H1 (cell line): ENCODE measurements around the gene IL17REL. TPM values are rescaled to one million over a fixed set of nuclear protein-coding genes. Genes with fewer than 3 reads are reported as not detected.

ENCODE experiments used
- FOSL1 ChIP-seq: IDR thresholded peaks from 2 replicates; pipeline ENCODE4 v1.6.1; 2011; ENCODE audit warnings: mild to moderate bottlenecking, low read depth, low read length, moderate library complexity; ENCODE audit not compliant: insufficient read depth
- KDM1A ChIP-seq: fragments of 200-600, 300-600 bp; sonication (generic); IDR thresholded peaks from 2 replicates; pipeline ENCODE4 v1.7.1; 2016; ENCODE audit warnings: mild to moderate bottlenecking, low read length, borderline replicate concordance
- RNF2 ChIP-seq: fragments of 200-900, 300-1000 bp; sonication (generic); IDR thresholded peaks from 2 replicates; pipeline ENCODE4 v1.7.1; 2016; ENCODE audit warnings: borderline replicate concordance, low read depth, mild to moderate bottlenecking, antibody characterized with exemption, low read length; ENCODE audit not compliant: poor library complexity, severe bottlenecking; ENCODE audit errors: missing control alignments
- SIN3A ChIP-seq, 2 experiments: IDR thresholded peaks in 1 of 2; conservative IDR thresholded peaks in 1 of 2; 2 replicates each; pipeline ENCODE4 v1.6.1; 2011 to 2012; ENCODE audit warnings: low read length in 2 of 2, improper control_type of control experiment in 1 of 2, low read depth in 1 of 2, mild to moderate bottlenecking in 1 of 2
- polyA plus RNA-seq, 7 experiments: library from polyadenylated mRNA; depleted of rRNA in 3 of 7; stranded (reverse) in 5 of 7; unstranded in 2 of 7; fragments of >200 nt in 5 of 7; fragments of 200-250 nt in 2 of 7; gene quantifications; 1 replicate in 5 of 7; 2 replicates in 1 of 7; 4 replicates in 1 of 7; pipeline versions ENCODE4 v1.2.1 to v1.2.3, GENCODE V29; 2011 to 2013; ENCODE audit warnings: missing spikeins in 2 of 7, mixed read lengths in 2 of 7
- total RNA-seq: library from RNA; stranded (reverse); fragmentation: NEBNext Ultra II Directional; extraction: Animal tissue kit (Norgen Biotek cat#: 25700); gene quantifications from 2 replicates; pipeline ENCODE4 v1.2.1, GENCODE V29; 2021

Gene IL17REL
- total and polyA plus RNA-seq, 2 of the 8 experiments (the other 6 are each of a cell fraction or from before 2014, with no cell fraction given) = 0.15 to 0.20 TPM

DNA sequence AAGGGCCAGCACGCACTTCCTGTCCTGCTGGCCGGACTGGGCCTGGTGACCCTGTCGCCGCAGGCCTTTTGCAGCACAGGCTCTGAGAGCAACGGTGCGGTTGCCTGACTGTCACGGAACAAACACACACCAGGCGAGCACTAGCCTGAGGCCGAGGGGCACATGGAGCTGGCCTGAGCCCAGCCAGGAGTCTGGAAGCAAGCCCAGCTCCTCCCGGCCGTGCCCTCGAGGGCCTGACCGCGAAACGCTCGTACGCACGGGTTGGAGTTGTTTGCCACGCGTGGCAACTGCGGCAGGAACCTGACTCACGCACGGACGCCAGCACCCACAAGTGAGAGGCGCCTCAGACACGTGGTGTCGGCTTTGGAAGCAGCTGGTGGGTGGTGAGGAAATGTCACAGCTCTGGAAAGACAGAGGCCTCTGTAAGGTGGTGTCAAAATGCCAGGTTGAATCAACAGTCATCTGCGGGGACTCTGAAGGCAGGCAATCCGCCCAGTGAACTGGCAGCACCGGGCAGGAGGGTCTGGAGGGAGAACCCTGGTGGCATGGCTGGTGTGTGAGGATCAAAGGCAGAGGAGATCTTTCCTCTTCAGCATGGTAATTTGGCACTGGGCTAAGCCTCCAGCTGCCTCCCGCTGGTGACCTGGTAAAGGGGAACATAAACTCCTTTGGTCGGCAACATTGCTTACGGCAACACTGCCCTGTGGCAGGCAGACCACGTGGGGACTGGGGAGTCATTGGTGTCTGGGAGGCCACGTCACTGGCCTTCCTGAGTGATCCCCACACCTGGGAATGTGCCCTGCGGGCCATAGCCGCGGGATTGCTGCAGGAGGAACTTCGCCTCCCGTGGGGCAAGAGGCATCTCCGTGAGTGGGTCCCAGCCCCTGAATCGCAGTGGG is 15.3 kb upstream of the IL17REL start (continued):
- TF ChIP-seq FOSL1 = no peak
- no peak for TF ChIP-seq RNF2
- no peak for TF ChIP-seq SIN3A (conservative IDR thresholded peaks at IDR 0.05 in 1 of 2, IDR thresholded peaks at IDR 0.05 in 1 of 2; ENCODE audit: low read depth in 1 of 2, low read length in 2 of 2)
- no peak for TF ChIP-seq KDM1A
